ENCODE results near the gene USP6NL. TPM values are rescaled to one million over a fixed set of nuclear protein-coding genes. Genes with fewer than 3 reads are reported as not detected.

The USP6NL gene
- total and polyA plus RNA-seq, 9 of the 15 experiments (the other 6 are each of a cell fraction or from before 2014, with no cell fraction given): 3.2 to 26.6 (median 19.8) TPM

- DNase-seq (ENCODE audit: extremely low read depth in 1 of 4, low spot score in 3 of 4): no peak
- H2AFZ ChIP-seq (ENCODE audit: low read depth, low read length): no peak overlapping the region
- intact Hi-C loops (cut with micrococcal nuclease) (no loop called here), in situ Hi-C loops (cut with MboI) (no loop called here)
- H3K9me3 ChIP-seq (replicated peaks; ENCODE audit: control insufficient read depth, insufficient read depth, low read depth, low read length): no peaks in the 10 kb centered on the region
- H3K27me3 ChIP-seq (ENCODE audit: control insufficient read depth in 2 of 2, insufficient read depth in 2 of 2, low read length in 2 of 2): no peaks in the 10 kb centered on the region
- no peak for FAIRE-seq
- WGBS (ENCODE audit: insufficient coverage, low coverage, missing lambda C conversion rate): 83% methylated on average over 2 of the region's 2 CpGs
- peaks cover 0 to 3% of the 10 kb centered on the region in 2 experiments; a peak in 1 of 5 replicates for H3K4me1 ChIP-seq (replicated peaks in 1 of 2; ENCODE audit: control insufficient read depth in 2 of 2, insufficient read depth in 2 of 2, low read length in 2 of 2)
- TF ChIP-seq ZNF785 (CRISPR knock-in tag; IDR thresholded peaks at IDR 0.05) (no peak), PURB (CRISPR knock-in tag; IDR thresholded peaks at IDR 0.05; ENCODE audit: low read depth) (no peak), RBM15 (IDR thresholded peaks at IDR 0.05; ENCODE audit: insufficient read depth, low read length) (no peak), ZKSCAN1 (IDR thresholded peaks at IDR 0.05; ENCODE audit: low read depth, low read length) (no peak), NBN (IDR thresholded peaks at IDR 0.05; ENCODE audit: low read depth) (no peak)
- H3K9me1 ChIP-seq (ENCODE audit: control insufficient read depth, insufficient read depth, low read length): no peaks in the 10 kb centered on the region
- POLR2A ChIA-PET: interaction anchor here (1.4 kb wide), 1 partner anchor 13 kb away, joined by 6 read pairs; no protein-coding TSS in a partner anchor
- no peaks in the 10 kb centered on the region for H4K20me1 ChIP-seq (replicated peaks; ENCODE audit: control insufficient read depth, insufficient read depth, low read length)
- BruUV-seq (replicated peaks): no TSS peak
- no peak overlapping the region for H3K4me3 ChIP-seq
- no peak for ATAC-seq
- H3K36me3 ChIP-seq (ENCODE audit: control insufficient read depth, insufficient read depth, low read length): peaks cover 92% of the 10 kb centered on the region
- H3K9ac ChIP-seq (ENCODE audit: insufficient read depth in 1 of 2, low read depth in 2 of 2, low read length in 2 of 2): no peak overlapping the region
- H3K27ac ChIP-seq (ENCODE audit: extremely low read depth, low read depth, low read length): no peak overlapping the region
- no peak overlapping the region for H3K4me2 ChIP-seq (ENCODE audit: insufficient read depth, low read length)
- H3K79me2 ChIP-seq (ENCODE audit: control insufficient read depth, insufficient read depth, low read length): no peaks in the 10 kb centered on the region
- CTCF ChIA-PET (ENCODE audit: low intra/inter-chr PET ratio): no interaction called here
Observed at GRCh38 chr10:11489591-11489990, 121.9 kb downstream of the USP6NL start.

- H3K9me3 ChIP-seq (replicated peaks; ENCODE audit: control insufficient read depth, insufficient read depth, low read depth, low read length): no peaks in the 10 kb centered on the region
- no peak for TF ChIP-seq ZNF75A (CRISPR knock-in tag; IDR thresholded peaks at IDR 0.05)
- TF ChIP-seq SAFB (IDR thresholded peaks at IDR 0.05; ENCODE audit: borderline replicate concordance, low read depth, low read length): no peak
- TF ChIP-seq ZNF609 (CRISPR knock-in tag; IDR thresholded peaks at IDR 0.05; ENCODE audit: borderline replicate concordance): no peak
- TF ChIP-seq FOSL1 (tag; conservative IDR thresholded peaks at IDR 0.05): 0 out of 2 replicates have a peak, but pooled peaks have one; percentile 24
- H3K27ac ChIP-seq (ENCODE audit: extremely low read depth, low read depth, low read length): no peak overlapping the region
- DNase-seq (ENCODE audit: extremely low read depth in 1 of 4, low spot score in 3 of 4) (no peak), ATAC-seq (peak; percentile 55; the same call in 2 of the 3 replicates), FAIRE-seq (peak; percentile 15)
- H3K9ac ChIP-seq (ENCODE audit: insufficient read depth in 1 of 2, low read depth in 2 of 2, low read length in 2 of 2): no peak overlapping the region
- H3K36me3 ChIP-seq (ENCODE audit: control insufficient read depth, insufficient read depth, low read length): peaks cover 86% of the 10 kb centered on the region
- ChIA-PET POLR2A (no interaction called here), CTCF (ENCODE audit: low intra/inter-chr PET ratio) (no interaction called here)
- no peak overlapping the region for H2AFZ ChIP-seq (ENCODE audit: low read depth, low read length)
- H3K4me1 ChIP-seq (replicated peaks in 1 of 2; ENCODE audit: control insufficient read depth in 2 of 2, insufficient read depth in 2 of 2, low read length in 2 of 2): no peaks in the 10 kb centered on the region
- no TSS peak for BruUV-seq (replicated peaks)
- WGBS (ENCODE audit: insufficient coverage, low coverage, missing lambda C conversion rate): 88% methylated on average over 4 of the region's 4 CpGs
- H3K79me2 ChIP-seq (ENCODE audit: control insufficient read depth, insufficient read depth, low read length): no peaks in the 10 kb centered on the region
- H3K4me3 ChIP-seq: no peak overlapping the region
- H4K20me1 ChIP-seq (replicated peaks; ENCODE audit: control insufficient read depth, insufficient read depth, low read length): no peaks in the 10 kb centered on the region
- in situ Hi-C loops (cut with MboI) (no loop called here), intact Hi-C loops (cut with micrococcal nuclease) (no loop called here)
- no peak overlapping the region for H3K4me2 ChIP-seq (ENCODE audit: insufficient read depth, low read length)
- H3K9me1 ChIP-seq (ENCODE audit: control insufficient read depth, insufficient read depth, low read length): no peaks in the 10 kb centered on the region
- no peaks in the 10 kb centered on the region for H3K27me3 ChIP-seq (ENCODE audit: control insufficient read depth in 2 of 2, insufficient read depth in 2 of 2, low read length in 2 of 2)
Observed at GRCh38 chr10:11488126-11488525, 123.3 kb downstream of the USP6NL start.
